ENCODE results near the gene IPMK.

DNA sequence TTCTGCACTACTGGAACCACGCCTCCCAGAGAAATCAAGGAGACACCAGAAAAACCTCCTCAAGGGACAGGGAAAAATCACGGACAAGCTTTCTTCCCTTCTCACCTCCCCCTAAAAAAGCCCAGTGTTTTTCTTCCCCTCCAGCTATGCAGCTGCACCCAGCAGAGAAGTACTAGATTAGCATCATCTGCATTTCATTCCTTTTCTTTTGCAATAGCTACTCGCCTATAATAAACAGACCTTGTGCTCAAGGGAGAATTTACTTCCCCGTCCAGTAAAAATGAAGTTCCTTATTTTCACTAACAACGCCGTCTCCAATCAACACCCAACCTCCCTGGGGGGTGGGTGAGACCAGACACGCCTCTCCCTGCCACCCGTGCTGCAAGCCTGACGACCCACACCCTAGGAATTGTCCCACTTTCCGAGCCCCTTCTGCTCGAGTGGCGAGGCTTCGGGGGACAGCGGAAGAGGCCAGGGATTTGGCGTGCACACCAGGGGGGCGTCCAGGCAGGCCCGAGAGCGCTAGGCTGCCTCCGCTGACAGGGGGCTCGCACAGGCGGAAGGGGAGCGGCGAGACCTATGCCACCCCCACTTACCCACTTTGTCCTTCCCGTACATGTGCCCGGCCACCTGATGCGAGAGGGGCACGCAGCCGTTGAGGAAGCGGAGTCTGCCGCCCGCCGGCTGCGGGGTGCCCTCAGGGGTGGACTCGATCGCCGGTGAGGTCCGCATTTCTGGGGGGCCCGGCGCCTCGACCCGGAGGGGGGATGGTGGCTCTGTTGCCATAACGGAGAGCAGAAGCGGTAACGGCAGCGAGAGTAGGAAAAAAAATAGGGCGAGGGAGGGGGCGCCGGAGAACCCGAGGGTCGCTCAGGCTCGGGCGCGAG lies 625 bp downstream of the IPMK start:
- TF ChIP-seq EZH2phosphoT487 (IDR thresholded peaks at IDR 0.05; ENCODE audit: insufficient read depth, low read depth) (no peak), EZH2 (IDR thresholded peaks at IDR 0.05; ENCODE audit: insufficient read depth, poor library complexity, severe bottlenecking) (no peak)
